HG03097 (cell line): ENCODE measurements around the gene COL23A1.

Source experiments
- ATAC-seq: cut with Tn5 transposase; IDR thresholded peaks from one replicate; pipeline ENCODE4 v1.9.1; 2021; ENCODE audit not compliant: unreplicated experiment, low FRiP score

The COL23A1 gene

GRCh38 chr5:178225174-178225573 lies 365.0 kb downstream of the COL23A1 start:
- no peak for ATAC-seq

GRCh38 chr5:178224403-178224802 lies 365.8 kb downstream of the COL23A1 start:
- no peak for ATAC-seq

GRCh38 chr5:178223828-178224335 lies 366.3 kb downstream of the COL23A1 start:
- ATAC-seq = no peak

GRCh38 chr5:178223196-178223773 lies 366.9 kb downstream of the COL23A1 start:
- no peak for ATAC-seq

GRCh38 chr5:178222292-178222691 lies 367.9 kb downstream of the COL23A1 start:
- ATAC-seq = no peak

- ATAC-seq = no peak
These were observed 368.3 kb downstream of the COL23A1 start for GRCh38 chr5:178221853-178222252.

GRCh38 chr5:178221282-178221681 lies 368.9 kb downstream of the COL23A1 start:
- ATAC-seq = no peak

GRCh38 chr5:178218827-178219226 lies 371.4 kb downstream of the COL23A1 start:
- no peak for ATAC-seq

GRCh38 chr5:178218237-178218776 lies 371.9 kb downstream of the COL23A1 start:
- no peak for ATAC-seq

GRCh38 chr5:178216779-178217178 lies 373.4 kb downstream of the COL23A1 start:
- ATAC-seq = no peak

- no peak for ATAC-seq
These were observed 374.1 kb downstream of the COL23A1 start for GRCh38 chr5:178216088-178216534.

GRCh38 chr5:178215280-178216002 lies 374.8 kb downstream of the COL23A1 start:
- no peak for ATAC-seq

- ATAC-seq = no peak
These were observed 375.9 kb downstream of the COL23A1 start for GRCh38 chr5:178214160-178214803.

GRCh38 chr5:178213748-178214151 lies 376.4 kb downstream of the COL23A1 start:
- no peak for ATAC-seq

- no peak for ATAC-seq
These were observed 377.2 kb downstream of the COL23A1 start for GRCh38 chr5:178213003-178213461.

- ATAC-seq = no peak
These were observed 377.8 kb downstream of the COL23A1 start for GRCh38 chr5:178212241-178213002.

GRCh38 chr5:178211095-178212048 lies 378.8 kb downstream of the COL23A1 start:
- ATAC-seq = no peak

- no peak for ATAC-seq
These were observed 379.5 kb downstream of the COL23A1 start for GRCh38 chr5:178210686-178211085.

GRCh38 chr5:178210073-178210535 lies 380.1 kb downstream of the COL23A1 start:
- no peak for ATAC-seq
